Stimulated activated CD8-positive, alpha-beta memory T cell treated with anti-CD3 and anti-CD28 coated beads, Interleukin-2, amount 100 ng/mL, for 48 hours (primary cell): ENCODE data around the gene FAM162A.
"Not testable (repeated sequence)": the region's sequence is repeated elsewhere in the genome, so short reads cannot be mapped to it uniquely, and the experiment has no call there.

Experiments
- DNase-seq, 2 donors: peaks; one replicate each; pipeline ENCODE4 v3.0.0-alpha.2; 2020; ENCODE audit warnings: low read depth in 2 of 2

FAM162A gene

DNA sequence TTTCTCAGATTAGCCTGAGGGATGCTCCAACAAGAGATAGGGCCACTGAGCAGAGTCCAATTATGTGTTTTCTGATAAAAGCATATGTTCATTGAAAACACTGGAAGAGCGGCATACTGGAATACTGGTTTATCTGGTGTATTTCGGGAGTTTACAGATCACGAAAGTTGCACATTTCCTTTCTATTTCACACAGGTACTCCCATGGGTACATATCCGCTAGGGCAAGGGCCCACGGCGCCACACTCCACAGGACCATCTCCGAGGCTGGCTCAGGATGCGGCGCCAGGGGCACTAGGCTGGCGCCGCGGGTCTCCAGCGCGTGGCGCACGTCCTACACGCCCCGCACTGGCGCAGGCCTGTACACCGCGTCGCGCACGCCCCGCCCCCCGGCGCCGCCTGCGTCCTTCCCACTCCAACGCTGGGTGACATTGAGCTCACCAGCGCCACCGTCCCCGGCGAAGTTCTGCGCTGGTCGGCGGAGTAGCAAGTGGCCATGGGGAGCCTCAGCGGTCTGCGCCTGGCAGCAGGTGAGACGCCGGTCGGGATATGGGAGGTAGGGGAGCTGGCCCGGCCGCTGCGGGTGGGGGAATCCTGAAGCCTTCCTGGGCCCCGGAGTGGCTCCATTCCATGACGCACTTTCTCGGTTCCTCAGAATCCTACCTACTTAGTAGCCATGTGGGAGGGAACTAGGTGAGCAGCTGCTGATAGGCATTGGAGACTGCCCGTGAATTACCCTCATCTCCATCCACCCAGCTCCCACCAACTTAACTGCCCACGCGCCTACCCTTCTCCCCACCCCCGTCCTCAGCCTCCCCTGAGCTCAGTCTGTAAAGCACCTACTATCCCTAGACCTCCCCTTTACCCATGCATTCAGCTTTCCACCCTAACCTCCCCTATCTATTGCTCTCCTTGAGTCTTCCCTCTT is at the start of gene FAM162A:
FAM162A (plus strand) TSS at position 412 of the 927 bp plus-strand sequence; CDS start at position 496, 84 bp downstream.
- peak; percentile 91 for DNase-seq

GRCh38 chr3:122342803-122343202 is 41.2 kb upstream of the FAM162A start:
- no peak for DNase-seq

DNA sequence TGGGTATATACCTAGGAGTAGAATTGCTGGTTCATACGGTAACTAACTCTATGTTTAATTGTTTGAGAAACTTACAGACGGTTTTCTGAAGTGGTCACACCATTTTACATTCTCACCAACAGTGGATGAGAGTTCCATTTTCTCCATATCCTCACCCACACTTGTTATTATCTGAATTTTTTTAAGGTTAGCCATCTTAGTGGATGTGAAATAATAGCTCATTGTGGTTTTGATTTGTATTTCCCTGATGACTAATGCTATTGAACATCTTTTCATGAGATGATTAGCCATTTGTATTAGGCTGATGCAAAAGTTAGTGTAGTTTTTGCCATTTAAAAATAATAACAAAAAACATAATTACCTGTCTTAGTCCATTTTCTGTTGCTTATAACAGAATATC is 40.3 kb upstream of the FAM162A start:
- DNase-seq, result no peak

GRCh38 chr3:122349171-122349570 is 34.8 kb upstream of the FAM162A start:
- DNase-seq, result no peak

DNA sequence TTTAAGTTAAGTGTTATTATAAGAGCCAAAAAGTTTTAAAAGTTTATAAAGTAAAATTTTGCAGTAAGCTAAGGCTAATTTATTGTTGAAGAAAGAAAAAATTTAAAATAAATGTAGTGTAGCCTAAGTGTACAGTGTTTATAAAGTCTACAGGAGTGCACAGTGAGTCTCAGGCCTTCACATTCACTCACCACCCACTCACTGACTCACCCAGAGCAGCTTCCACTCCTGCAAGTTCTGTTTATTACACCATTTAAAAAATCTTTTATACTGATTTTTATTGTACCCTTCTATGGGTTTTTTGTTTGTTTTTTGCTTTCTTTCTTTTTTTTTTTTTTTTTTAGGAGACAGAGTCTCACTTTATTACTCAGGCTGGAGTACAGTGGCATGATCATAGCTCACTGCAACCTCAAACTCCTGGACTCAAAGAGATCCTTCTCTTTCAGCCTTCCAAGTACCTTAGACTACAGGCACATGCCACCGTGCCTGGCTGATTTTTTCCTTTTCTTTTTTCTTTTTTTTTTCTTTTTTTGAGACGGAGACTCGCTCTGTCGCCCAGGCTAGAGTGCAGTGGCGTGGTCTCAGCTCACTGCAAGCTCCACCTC is 33.1 kb upstream of the FAM162A start:
- no peak for DNase-seq

DNA sequence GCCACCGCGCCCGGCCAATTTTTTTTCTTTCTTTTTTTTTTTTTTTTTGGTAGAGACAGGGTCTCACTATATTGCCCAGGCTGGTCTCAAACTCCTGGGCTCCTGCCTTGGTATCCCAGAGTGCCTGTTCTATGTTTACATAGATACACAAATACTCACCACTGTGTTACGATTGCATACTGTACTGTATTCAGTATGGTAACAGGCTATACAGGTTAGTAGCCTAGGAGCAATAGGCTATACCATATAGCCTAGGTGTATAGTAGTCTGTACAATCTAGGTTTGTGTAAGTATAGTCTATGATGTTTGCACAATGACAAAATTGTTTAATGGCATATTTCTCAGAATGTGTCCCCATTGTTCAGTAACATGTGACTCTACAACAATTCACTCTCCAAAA is 32.4 kb upstream of the FAM162A start:
- DNase-seq, result no peak

GRCh38 chr3:122353215-122353614 is 30.8 kb upstream of the FAM162A start:
- DNase-seq, result no peak

DNA sequence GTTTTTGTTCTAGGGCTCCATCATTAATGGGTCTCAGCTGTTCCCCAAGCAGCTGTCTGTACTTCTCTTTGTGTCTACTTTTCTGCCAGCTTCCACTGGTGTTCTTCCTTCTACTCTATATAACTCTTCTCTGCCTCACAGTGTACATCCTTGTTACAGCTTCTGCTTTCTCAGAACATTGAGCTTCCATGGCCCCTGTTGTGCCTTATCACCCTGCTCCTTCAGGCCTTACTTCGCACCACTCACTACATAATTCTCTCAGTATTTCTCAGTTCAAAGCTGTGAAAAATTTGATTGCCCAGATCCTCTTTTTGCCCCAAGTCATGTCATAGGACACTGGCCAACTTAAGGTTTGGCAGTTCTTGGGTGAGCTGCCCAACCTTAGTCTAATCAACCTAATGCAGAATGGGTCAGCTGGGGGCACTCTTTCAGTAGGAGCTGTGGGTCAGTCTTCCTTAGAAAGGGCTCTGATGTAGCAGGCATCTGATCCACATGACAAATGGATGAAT is 30.0 kb upstream of the FAM162A start:
- DNase-seq, result no peak

DNA sequence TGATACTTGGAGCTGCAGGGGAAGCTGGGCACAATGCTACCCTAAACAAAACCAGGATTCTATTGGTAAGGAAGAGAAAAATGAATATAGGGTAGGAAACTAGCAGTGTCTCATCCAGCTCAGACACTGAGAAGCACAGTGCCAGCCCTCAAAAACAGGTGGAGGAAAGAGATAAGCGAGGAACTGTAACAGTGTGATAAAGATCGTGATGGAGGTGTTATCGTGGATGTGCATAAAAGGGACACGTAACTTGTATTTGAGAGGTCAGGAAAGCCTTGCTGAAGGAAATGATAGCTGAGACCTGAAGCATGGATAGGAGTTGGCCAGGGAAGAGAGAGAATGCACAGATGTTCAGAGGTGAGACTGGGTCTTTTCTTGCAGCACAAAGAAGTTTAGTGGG is 28.4 kb upstream of the FAM162A start:
- no peak for DNase-seq

GRCh38 chr3:122356402-122356801 is 27.6 kb upstream of the FAM162A start:
- no peak for DNase-seq

DNA sequence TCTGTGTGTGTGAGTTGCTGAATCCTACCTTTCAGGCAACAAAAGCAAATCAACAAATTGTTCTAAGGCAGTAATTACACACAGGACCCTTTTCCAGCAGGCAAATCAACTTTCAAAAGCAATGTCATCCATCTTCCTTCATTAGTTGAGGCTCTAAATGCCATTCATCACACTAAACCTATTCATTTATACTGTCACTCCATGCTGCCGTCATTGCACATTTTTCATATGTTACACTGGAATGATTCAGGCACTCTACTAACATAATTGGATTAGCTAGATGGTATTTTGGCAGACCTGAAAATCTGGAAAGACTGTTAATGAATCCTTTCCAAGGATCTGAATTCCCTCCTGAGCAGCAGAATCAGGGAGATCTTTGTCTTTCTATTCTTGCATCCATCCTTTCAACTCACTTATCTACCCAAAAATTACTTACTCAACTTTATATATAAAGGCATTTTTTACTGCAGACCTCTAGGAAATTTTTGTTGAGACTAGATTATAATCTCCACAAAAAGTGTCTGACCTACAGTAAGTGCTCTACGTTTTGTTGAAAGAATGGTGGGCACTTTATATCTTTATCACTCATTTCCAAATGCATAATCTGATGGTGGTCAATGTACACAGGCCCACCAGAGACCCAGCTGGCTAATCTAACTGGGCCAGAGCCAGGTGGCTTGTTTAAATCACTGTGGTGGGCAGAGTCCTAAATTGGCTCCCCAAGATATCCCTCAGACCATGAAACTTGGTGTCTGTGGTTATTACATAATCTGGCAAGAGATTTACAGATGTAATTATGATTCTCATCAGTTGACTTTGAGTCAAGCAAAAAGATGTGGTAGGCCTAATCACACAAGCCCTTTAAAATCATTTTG is 25.9 kb upstream of the FAM162A start:
- DNase-seq, result no peak

DNA sequence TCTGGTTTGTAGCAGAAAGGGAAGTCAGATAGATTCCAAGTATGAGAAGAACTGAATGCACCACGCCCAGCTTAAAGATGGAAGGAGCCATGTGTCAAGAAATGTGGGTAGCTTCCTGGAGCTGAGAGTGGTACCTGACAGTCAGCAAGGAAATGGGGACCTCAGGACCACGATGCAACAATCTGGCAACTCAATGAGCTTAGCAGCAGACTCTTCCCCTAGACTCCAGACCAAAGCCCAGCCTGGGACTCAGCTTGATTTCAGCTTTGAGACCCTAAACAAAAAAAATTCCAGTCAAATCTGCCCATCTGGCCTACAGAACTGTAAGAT is 25.3 kb upstream of the FAM162A start:
- no peak for DNase-seq

GRCh38 chr3:122362026-122362425 is 22.0 kb upstream of the FAM162A start:
- DNase-seq, result no peak

DNA sequence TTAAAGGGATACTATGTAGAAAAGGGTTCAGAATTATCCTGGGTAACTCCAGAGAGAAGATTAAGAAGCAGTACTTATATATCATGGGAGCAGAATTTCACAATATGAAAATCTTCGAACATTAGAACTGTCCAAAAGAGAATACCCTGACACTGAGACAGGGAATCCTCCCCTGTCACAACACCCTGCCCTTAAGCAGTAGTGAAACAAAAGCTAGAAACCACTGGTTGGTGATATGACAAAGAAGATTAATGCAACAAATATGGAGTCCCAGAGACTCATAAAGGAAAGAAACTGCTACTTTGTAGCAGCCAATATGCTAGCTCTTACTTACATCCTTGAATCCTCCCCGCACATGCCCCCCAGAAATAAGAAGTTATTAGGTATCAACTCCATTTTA is 19.5 kb upstream of the FAM162A start:
- DNase-seq, result no peak

GRCh38 chr3:122365073-122365472 is 18.9 kb upstream of the FAM162A start:
- no peak for DNase-seq

- DNase-seq, result not testable (repeated sequence)
Measured at GRCh38 chr3:122365582-122366378, 18.2 kb upstream of the FAM162A start.

DNA sequence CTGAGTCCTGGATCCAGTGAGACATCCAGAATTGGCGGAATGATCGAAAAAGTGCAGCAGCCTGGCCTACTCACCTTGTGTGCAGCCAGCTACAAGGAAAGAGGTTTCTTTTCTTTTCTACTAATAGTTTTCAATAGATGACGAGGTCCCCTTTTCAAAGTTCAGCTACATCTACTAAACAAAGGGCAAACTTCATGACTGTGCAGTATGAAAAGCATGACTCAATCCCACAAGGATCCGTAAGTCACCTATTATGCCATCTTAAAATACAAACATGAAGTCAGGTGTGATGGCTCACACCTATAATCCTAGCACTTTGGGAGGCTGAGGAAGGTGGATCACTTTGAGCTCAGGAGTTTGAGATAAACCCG is 17.6 kb upstream of the FAM162A start:
- no peak for DNase-seq

DNA sequence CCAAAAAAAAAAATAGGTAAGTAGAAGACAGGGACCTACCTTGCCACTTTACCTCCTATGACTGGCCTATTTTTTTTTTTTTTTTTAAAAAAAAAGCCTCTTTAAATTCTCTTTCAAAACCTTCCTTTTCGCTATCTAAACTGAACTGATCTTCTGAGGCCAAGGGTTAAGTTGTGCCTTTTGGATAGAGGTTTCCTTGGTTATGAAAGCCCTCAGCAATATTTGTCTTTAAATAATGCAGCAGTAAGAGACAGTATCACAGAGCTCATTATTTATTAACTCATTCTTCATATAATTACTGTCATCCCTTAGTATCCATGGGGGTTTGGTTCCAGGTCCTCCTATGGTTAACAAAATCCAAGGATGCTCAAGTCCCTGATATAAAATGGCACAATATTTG is 9.9 kb upstream of the FAM162A start:
- no peak for DNase-seq

GRCh38 chr3:122377975-122378374 is 6.0 kb upstream of the FAM162A start:
- no peak for DNase-seq

DNA sequence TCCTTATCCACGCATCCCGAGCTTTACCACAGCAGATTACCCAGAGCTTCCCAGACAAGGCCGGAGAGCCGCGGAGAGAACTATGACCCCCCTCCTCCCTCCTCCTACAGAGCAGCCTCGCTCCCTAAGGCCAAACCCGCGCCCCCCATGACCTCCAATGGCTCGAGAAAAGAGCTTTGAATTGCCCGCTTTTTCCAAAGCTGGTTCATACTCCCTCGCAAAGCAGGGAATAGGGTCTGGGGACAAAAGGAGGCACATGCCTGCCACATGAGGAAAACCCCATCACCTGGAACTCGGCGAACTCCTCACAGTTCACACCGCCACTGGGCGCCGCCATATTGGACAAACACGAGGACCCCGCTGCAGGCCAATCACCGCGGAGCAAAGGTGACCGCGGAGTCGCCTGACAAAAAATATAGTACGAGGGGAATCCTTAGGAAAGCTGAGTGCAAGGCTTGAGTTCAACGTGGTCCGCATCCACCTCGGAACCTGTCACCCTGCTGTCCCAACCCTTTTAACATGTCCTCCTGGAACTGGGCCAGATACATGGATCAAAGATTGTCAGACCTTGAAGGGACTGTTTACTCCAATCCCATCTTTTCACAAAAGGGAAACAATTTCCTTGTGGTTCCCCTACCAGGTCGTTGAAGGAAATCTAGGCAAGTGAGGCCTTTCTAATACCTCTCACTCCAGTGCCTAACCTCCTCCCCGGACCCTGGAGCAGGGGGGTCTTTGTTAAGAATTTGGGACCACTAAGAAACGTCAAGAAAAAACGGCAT is 905 bp upstream of the FAM162A start, which contains the start of gene MIX23:
MIX23 (minus strand) TSS at position 344 of the 779 bp plus-strand sequence; CDS start at position 337, 7 bp downstream.
- peak; percentile 75 to 85 for DNase-seq
